ENCODE results near the gene METTL6. TPM values are rescaled to one million over a fixed set of nuclear protein-coding genes. Genes with fewer than 3 reads are reported as not detected.
"Not testable (repeated sequence)": the region's sequence is repeated elsewhere in the genome, so short reads cannot be mapped to it uniquely, and the experiment has no call there.

Gene METTL6
- total and polyA plus RNA-seq, 7 donors: 5.4 to 21.9 (median 14.3) TPM

DNA sequence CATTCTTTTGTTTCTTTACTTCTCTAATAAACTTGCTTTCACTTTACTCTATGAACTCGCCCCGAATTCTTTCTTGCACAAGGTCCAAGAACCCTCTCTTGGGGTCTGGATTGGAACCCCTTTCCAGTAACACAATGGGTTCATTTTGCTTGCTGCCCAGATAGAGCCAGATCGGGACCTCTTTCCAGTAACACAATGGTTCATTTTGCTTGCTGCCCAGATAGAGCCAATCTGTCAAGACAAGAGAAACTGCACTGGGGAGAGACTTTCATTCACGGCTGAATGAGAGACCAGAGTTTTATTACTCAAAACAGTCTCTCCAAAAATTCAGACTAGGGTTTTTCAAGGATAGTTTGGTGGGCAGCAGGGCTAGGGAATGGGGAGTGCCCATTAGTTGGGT is 25.4 kb downstream of the METTL6 start:
- no peaks in the 10 kb centered on the region for H3K4me1 ChIP-seq
- DNase-seq: no peak
- intact Hi-C loops (cut with DNase I): no loop called here
- H3K9me3 ChIP-seq: no peaks in the 10 kb centered on the region
- H3K36me3 ChIP-seq: no peaks in the 10 kb centered on the region
- no peaks in the 10 kb centered on the region for H3K27me3 ChIP-seq
- WGBS, 2 donors: 82 to 89% methylated on average over 4 of the region's 4 CpGs
- no peak overlapping the region for H3K27ac ChIP-seq
- TF ChIP-seq EP300 (IDR thresholded peaks at IDR 0.05) (no peak), POLR2A (IDR thresholded peaks at IDR 0.05) (no peak), POLR2AphosphoS5 (IDR thresholded peaks at IDR 0.05) (no peak)
- TF ChIP-seq, protein P1, sequence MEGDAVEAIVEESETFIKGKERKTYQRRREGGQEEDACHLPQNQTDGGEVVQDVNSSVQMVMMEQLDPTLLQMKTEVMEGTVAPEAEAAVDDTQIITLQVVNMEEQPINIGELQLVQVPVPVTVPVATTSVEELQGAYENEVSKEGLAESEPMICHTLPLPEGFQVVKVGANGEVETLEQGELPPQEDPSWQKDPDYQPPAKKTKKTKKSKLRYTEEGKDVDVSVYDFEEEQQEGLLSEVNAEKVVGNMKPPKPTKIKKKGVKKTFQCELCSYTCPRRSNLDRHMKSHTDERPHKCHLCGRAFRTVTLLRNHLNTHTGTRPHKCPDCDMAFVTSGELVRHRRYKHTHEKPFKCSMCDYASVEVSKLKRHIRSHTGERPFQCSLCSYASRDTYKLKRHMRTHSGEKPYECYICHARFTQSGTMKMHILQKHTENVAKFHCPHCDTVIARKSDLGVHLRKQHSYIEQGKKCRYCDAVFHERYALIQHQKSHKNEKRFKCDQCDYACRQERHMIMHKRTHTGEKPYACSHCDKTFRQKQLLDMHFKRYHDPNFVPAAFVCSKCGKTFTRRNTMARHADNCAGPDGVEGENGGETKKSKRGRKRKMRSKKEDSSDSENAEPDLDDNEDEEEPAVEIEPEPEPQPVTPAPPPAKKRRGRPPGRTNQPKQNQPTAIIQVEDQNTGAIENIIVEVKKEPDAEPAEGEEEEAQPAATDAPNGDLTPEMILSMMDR (IDR thresholded peaks at IDR 0.05): no peak
- no peak overlapping the region for H3K4me3 ChIP-seq

DNA sequence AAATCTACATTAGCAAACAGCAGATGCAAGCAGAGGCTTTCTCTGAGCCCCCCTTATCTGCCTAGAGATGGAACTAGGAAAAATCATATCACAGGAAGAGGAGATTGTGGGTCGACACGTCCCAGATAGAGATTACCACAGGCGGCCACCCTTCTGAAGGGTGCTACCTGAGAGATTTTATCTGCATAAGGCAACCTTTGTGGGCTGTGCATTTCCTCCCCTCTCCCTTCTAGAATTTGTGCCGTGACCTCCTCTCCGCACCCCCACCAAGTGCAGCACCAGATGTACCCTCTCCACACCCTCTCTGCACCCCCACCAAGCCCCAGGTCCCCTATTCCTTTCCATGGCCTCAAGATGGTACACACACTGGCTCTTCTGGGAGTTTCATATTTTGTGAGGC is 27.4 kb downstream of the METTL6 start:
- Histone ChIP-seq H3K9me3 (no peaks in the 10 kb centered on the region), H3K36me3 (no peaks in the 10 kb centered on the region), H3K27ac (no peak overlapping the region), H3K4me3 (no peak overlapping the region), H3K4me1 (no peaks in the 10 kb centered on the region), H3K27me3 (no peaks in the 10 kb centered on the region)
- intact Hi-C loops (cut with DNase I): no loop called here
- TF ChIP-seq POLR2AphosphoS5 (IDR thresholded peaks at IDR 0.05) (no peak), POLR2A (IDR thresholded peaks at IDR 0.05) (no peak), EP300 (IDR thresholded peaks at IDR 0.05) (no peak)
- TF ChIP-seq, protein P1 (IDR thresholded peaks at IDR 0.05): no peak
- DNase-seq: peak; percentile 44
- WGBS, 2 donors: 78 to 90% methylated on average over 5 of the region's 5 CpGs

DNA sequence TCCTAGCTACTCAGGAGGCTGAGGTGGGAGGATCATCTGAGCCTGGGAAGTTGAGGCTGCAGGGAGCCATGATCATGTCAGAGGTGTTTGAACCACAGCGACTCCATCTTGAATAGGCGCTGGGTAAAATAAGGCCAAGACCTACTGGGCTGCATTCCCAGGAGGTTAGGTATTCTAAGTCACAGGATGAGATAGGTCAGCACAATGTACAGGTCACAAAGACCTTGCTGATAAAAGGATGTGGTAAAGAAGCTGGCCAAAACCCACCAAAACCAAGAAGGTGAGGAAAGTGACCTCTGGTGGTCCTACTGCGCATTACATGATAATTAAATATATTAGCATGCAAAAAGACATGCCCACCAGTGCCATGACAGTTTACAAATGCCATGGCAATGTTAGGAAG is 28.6 kb downstream of the METTL6 start:
- TF ChIP-seq, protein P1 (IDR thresholded peaks at IDR 0.05): peak in 1 of 4 experiments; percentile 15
- H3K4me1 ChIP-seq; H3K27ac ChIP-seq; H3K4me3 ChIP-seq; H3K36me3 ChIP-seq; H3K9me3 ChIP-seq; intact Hi-C loops (cut with DNase I); H3K27me3 ChIP-seq: not testable (repeated sequence)
- DNase-seq: peak; percentile 10
- 91 to 96% methylated on average over 3 of the region's 3 CpGs for WGBS, 2 donors

DNA sequence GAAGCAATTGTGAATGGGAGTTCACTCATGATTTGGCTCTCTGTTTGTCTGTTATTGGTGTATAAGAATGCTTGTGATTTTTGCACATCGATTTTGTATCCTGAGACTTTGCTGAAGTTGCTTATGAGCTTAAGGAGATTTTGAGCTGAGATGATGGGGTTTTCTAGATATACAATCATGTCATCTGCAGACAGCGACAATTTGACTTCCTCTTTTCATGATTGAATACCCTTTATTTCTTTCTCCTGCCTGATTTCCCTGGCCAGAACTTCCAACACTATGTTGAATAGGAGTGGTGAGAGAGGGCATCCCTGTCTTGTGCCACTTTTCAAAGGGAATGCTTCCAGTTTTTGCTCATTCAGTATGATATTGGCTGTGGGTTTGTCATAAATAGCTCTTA is 34.1 kb downstream of the METTL6 start:
- DNase-seq; H3K36me3 ChIP-seq; H3K4me3 ChIP-seq; H3K27me3 ChIP-seq; intact Hi-C loops (cut with DNase I); H3K4me1 ChIP-seq; H3K27ac ChIP-seq; H3K9me3 ChIP-seq: not testable (repeated sequence)
- WGBS, 2 donors: 73 to 93% methylated on average over 2 of the region's 2 CpGs

DNA sequence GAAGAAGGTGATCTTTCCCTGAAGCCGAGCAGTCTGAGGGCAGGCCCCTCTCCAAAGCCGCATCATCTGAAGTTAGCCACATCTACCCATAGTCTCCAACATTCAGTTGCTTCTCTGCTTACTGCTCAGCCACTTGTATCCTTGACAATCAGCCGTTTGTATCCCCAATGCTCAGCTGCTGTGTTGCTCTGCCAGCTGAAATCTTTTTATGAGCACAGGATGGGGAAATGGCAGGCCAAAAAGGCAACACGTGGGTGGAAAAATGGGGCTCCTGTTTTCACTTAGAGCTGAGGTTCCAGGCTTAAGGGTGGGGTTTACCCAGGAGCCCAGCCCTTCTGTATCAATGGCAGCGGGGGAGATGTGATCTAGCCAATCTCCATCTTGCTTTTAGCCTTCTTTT is 36.3 kb downstream of the METTL6 start:
- Histone ChIP-seq H3K27ac (no peak overlapping the region), H3K4me3 (no peak overlapping the region), H3K36me3 (no peaks in the 10 kb centered on the region), H3K4me1 (no peaks in the 10 kb centered on the region), H3K27me3 (no peaks in the 10 kb centered on the region), H3K9me3 (peaks cover 0 to 4% (median 2%) of the 10 kb centered on the region in 4 donors)
- TF ChIP-seq POLR2A (IDR thresholded peaks at IDR 0.05): no peak
- TF ChIP-seq POLR2AphosphoS5 (IDR thresholded peaks at IDR 0.05): no peak
- TF ChIP-seq, protein P1 (IDR thresholded peaks at IDR 0.05): no peak
- TF ChIP-seq EP300 (IDR thresholded peaks at IDR 0.05): no peak
- WGBS, 2 donors: 72 to 82% methylated on average over 5 of the region's 5 CpGs
- intact Hi-C loops (cut with DNase I): no loop called here
- no peak for DNase-seq
